ENCODE results near the gene PABPN1L. TPM values are rescaled to one million over a fixed set of nuclear protein-coding genes. Genes with fewer than 3 reads are reported as not detected.

Gene PABPN1L
- total and polyA plus RNA-seq, 2 of the 13 experiments (the other 11 are each of a cell fraction or from before 2014, with no cell fraction given) = not detected

DNA sequence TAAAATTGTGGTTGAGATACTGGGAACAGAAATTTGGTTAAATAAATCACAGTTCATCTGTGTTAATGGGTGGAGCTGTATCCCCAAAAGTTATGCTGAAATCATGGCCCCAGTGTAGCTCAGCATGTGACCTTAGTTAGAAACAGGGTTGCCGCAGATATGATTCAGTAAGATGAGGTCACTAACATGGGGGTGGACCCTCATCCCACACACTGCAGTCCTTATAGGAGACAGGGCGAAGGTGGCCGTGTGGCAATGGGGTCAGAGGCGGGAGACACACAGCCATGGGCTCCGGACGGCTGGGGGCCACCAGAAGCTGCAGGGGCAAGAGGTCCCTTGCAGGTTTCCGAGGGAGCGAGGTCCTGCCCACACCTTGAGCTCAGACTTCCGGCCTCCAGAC is 20.4 kb downstream of the PABPN1L start (continued):
- TF ChIP-seq ZNF614 (CRISPR knock-in tag; IDR thresholded peaks at IDR 0.05; ENCODE audit: borderline replicate concordance) = no peak

- no peak overlapping the region for H3K4me3 ChIP-seq (replicated peaks in 1 of 3; ENCODE audit: insufficient read depth in 1 of 3, low read depth in 2 of 3, low read length in 3 of 3)
- H3K9me3 ChIP-seq (ENCODE audit: low read length) = no peaks in the 10 kb centered on the region
- no peaks in the 10 kb centered on the region for H3K4me1 ChIP-seq (ENCODE audit: insufficient read depth, low read length)
- H3K36me3 ChIP-seq (replicated peaks in 1 of 2; ENCODE audit: control insufficient read depth in 1 of 2, insufficient read depth in 2 of 2, low read length in 2 of 2) = no peaks in the 10 kb centered on the region; a peak in 2 of 5 replicates
- intact Hi-C loops (cut with micrococcal nuclease; ENCODE audit: unreplicated experiment) = no loop called here
- no TSS peak for BruUV-seq (replicated peaks)
- no peak overlapping the region for H2AFZ ChIP-seq (ENCODE audit: low read length)
- H3K27me3 ChIP-seq (ENCODE audit: control insufficient read depth in 1 of 2, insufficient read depth in 2 of 2, low read length in 2 of 2) = no peaks in the 10 kb centered on the region
- peak; percentile 29; the same call in 2 of the 3 replicates for ATAC-seq
- no peaks in the 10 kb centered on the region for H3K79me2 ChIP-seq (ENCODE audit: insufficient read depth, low read length)
- TF ChIP-seq MIER2 (CRISPR knock-in tag; IDR thresholded peaks at IDR 0.05) (no peak), SNAPC2 (CRISPR knock-in tag; IDR thresholded peaks at IDR 0.05) (no peak), ZNF350 (CRISPR knock-in tag; IDR thresholded peaks at IDR 0.05; ENCODE audit: borderline replicate concordance, low read depth) (no peak), CTCF (CRISPR knock-in tag; IDR thresholded peaks at IDR 0.05) (peak; percentile 28)
- TF ChIP-seq, protein P1, sequence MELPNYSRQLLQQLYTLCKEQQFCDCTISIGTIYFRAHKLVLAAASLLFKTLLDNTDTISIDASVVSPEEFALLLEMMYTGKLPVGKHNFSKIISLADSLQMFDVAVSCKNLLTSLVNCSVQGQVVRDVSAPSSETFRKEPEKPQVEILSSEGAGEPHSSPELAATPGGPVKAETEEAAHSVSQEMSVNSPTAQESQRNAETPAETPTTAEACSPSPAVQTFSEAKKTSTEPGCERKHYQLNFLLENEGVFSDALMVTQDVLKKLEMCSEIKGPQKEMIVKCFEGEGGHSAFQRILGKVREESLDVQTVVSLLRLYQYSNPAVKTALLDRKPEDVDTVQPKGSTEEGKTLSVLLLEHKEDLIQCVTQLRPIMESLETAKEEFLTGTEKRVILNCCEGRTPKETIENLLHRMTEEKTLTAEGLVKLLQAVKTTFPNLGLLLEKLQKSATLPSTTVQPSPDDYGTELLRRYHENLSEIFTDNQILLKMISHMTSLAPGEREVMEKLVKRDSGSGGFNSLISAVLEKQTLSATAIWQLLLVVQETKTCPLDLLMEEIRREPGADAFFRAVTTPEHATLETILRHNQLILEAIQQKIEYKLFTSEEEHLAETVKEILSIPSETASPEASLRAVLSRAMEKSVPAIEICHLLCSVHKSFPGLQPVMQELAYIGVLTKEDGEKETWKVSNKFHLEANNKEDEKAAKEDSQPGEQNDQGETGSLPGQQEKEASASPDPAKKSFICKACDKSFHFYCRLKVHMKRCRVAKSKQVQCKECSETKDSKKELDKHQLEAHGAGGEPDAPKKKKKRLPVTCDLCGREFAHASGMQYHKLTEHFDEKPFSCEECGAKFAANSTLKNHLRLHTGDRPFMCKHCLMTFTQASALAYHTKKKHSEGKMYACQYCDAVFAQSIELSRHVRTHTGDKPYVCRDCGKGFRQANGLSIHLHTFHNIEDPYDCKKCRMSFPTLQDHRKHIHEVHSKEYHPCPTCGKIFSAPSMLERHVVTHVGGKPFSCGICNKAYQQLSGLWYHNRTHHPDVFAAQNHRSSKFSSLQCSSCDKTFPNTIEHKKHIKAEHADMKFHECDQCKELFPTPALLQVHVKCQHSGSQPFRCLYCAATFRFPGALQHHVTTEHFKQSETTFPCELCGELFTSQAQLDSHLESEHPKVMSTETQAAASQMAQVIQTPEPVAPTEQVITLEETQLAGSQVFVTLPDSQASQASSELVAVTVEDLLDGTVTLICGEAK (IDR thresholded peaks at IDR 0.05) = no peak
- TF ChIP-seq, protein P1 (CRISPR knock-in tag; IDR thresholded peaks at IDR 0.05) = peak; percentile 87
- TF ChIP-seq, protein P2, sequence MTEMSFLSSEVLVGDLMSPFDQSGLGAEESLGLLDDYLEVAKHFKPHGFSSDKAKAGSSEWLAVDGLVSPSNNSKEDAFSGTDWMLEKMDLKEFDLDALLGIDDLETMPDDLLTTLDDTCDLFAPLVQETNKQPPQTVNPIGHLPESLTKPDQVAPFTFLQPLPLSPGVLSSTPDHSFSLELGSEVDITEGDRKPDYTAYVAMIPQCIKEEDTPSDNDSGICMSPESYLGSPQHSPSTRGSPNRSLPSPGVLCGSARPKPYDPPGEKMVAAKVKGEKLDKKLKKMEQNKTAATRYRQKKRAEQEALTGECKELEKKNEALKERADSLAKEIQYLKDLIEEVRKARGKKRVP (CRISPR knock-in tag; IDR thresholded peaks at IDR 0.05) = no peak
- CTCF ChIA-PET (ENCODE audit: low intra/inter-chr PET ratio, low total read pairs) = no interaction called here
- POLR2A ChIA-PET = no interaction called here
- DNase-seq (ENCODE audit: low spot score) = no peak
- no peak overlapping the region for H3K4me2 ChIP-seq (ENCODE audit: low read depth, low read length)
- 61% methylated on average over 11 of the region's 11 CpGs for WGBS (ENCODE audit: low lambda C conversion rate)
- in situ Hi-C loops (cut with HindIII; ENCODE audit: extremely low pct_ligation_motif_present, low pct_unique_long_range_greater_than_20kb) = no loop called here
- no peak for FAIRE-seq
- H4K20me1 ChIP-seq (ENCODE audit: insufficient read depth, low read length) = no peaks in the 10 kb centered on the region
- no peak overlapping the region for H3K27ac ChIP-seq (ENCODE audit: extremely low read length, insufficient read depth, low read length)
- no peak overlapping the region for H3K9ac ChIP-seq (ENCODE audit: insufficient read depth, low read depth, low read length)
Measured at GRCh38 chr16:88844419-88845036, 21.9 kb downstream of the PABPN1L start.

All from HepG2 (cell line).